A549 treated with DMSO at 1 μM for 4 hours (cell line): ENCODE measurements around the gene PRMT6. TPM values are rescaled to one million over a fixed set of nuclear protein-coding genes. Genes with fewer than 3 reads are reported as not detected.

Experiments
- total RNA-seq: library from RNA; stranded (reverse); fragments of 200-300 nt; extraction: Qiagen RNA extraction; gene quantifications from 5 replicates; pipeline ENCODE4 v1.2.3, GENCODE V29; 2022; ENCODE audit warnings: low read depth

PRMT6 gene
- not detected in 5 replicates for total RNA-seq

DNA sequence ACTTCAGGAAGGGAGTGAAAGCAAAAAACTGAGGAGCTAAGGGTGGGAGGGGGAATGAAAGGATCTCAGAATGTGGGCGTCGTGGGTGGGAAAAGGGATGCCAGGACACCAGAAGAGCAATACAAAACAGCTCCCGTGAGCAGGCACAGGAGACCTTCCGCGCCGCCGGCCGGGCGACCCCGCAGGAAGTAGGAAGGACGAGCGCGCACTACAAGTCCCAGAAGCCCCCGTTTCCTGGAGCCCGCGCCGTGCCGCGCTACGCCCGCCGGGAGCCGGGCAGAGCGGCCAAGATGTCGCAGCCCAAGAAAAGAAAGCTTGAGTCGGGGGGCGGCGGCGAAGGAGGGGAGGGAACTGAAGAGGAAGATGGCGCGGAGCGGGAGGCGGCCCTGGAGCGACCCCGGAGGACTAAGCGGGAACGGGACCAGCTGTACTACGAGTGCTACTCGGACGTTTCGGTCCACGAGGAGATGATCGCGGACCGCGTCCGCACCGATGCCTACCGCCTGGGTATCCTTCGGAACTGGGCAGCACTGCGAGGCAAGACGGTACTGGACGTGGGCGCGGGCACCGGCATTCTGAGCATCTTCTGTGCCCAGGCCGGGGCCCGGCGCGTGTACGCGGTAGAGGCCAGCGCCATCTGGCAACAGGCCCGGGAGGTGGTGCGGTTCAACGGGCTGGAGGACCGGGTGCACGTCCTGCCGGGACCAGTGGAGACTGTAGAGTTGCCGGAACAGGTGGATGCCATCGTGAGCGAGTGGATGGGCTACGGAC lies at the start of gene PRMT6:
Gene PRMT6 (plus strand): TSS at position 249 of the 771 bp plus-strand sequence. CDS start 42 bp downstream, at position 291.

Other genes starting within 250 kb of the PRMT6 start
- not detected in 5 replicates for gene NTNG1, start 84.4 kb downstream of the PRMT6 start, total RNA-seq